Esophagus muscularis mucosa (tissue), 4 donors: ENCODE data around the gene LRP6. TPM values are rescaled to one million over a fixed set of nuclear protein-coding genes. Genes with fewer than 3 reads are reported as not detected.

ENCODE experiments used
- DNase-seq: peaks from one replicate; pipeline ENCODE4 v3.0.0-alpha.2; 2017; ENCODE audit errors: extremely low spot score
- H3K27ac ChIP-seq, 4 donors: fragments of 200-600 bp; sonication (generic); replicated peaks in 1 of 4; 1 replicate in 3 of 4; 2 replicates in 1 of 4; pipeline ENCODE4 v1.5.1; 2016 to 2019; ENCODE audit warnings: mild to moderate bottlenecking in 1 of 4
- H3K27me3 ChIP-seq, 4 donors: fragments of 200-600 bp; sonication (generic); one replicate each; pipeline versions ENCODE4 v1.5.1 to v1.6.0; 2016 to 2019
- H3K36me3 ChIP-seq, 4 donors: fragments of 200-600 bp; sonication (generic); one replicate each; pipeline ENCODE4 v1.5.1; 2016 to 2019
- H3K4me1 ChIP-seq, 4 donors: fragments of 200-600 bp; sonication (generic); one replicate each; pipeline ENCODE4 v1.5.1; 2016 to 2019
- H3K4me3 ChIP-seq, 4 donors: fragments of 200-600 bp; sonication (generic); 1 replicate in 2 of 4; 2 replicates in 2 of 4; pipeline ENCODE4 v1.5.1; 2016 to 2019; ENCODE audit warnings: mild to moderate bottlenecking in 4 of 4, moderate library complexity in 1 of 4
- H3K9me3 ChIP-seq, 4 donors: fragments of 200-600 bp; sonication (generic); 1 replicate in 3 of 4; 2 replicates in 1 of 4; pipeline ENCODE4 v1.5.1; 2016 to 2019
- CTCF ChIP-seq, 3 experiments: fragments of 200-600 bp in 2 of 3; fragments of 450-650 bp in 1 of 3; sonication (generic) in 2 of 3; IDR thresholded peaks; one replicate each; pipeline ENCODE4 v1.5.1; 2017 to 2019; ENCODE audit warnings: antibody characterized with exemption in 3 of 3, mild to moderate bottlenecking in 2 of 3, moderate library complexity in 1 of 3
- EP300 ChIP-seq: sonication (generic); formaldehyde crosslinking; IDR thresholded peaks from one replicate; pipeline ENCODE4 v1.6.1; 2017; ENCODE audit warnings: antibody characterized with exemption
- POLR2A ChIP-seq: fragments of 450-650 bp; IDR thresholded peaks from one replicate; pipeline ENCODE4 v1.6.1; 2017; ENCODE audit warnings: antibody characterized with exemption, moderate library complexity, mild to moderate bottlenecking, low read depth
- POLR2AphosphoS5 ChIP-seq, 2 donors: sonication (generic); formaldehyde crosslinking; IDR thresholded peaks; one replicate each; pipeline ENCODE4 v1.6.1; 2017; ENCODE audit warnings: antibody characterized with exemption in 2 of 2
- WGBS: methylation state at CpG from one replicate; pipeline ENCODE4 v1.1.5; 2018; 5-methylcytosine and 5-hydroxymethylcytosine counted together
- intact Hi-C: fragments of 100-400 bp; cut with DNase I; formaldehyde crosslinking; loops from one replicate; pipeline ENCODE4 v1.15.1; 2023
- total RNA-seq, 4 donors: library from RNA; depleted of rRNA; stranded (reverse); fragments of >200 nt; gene quantifications; one replicate each; pipeline versions ENCODE4 v1.1.0 to v1.2.1, GENCODE V29; 2016

Gene LRP6
- total RNA-seq, 4 donors from 2014 or later: 26.2 to 61.1 (median 34.8) TPM

DNA sequence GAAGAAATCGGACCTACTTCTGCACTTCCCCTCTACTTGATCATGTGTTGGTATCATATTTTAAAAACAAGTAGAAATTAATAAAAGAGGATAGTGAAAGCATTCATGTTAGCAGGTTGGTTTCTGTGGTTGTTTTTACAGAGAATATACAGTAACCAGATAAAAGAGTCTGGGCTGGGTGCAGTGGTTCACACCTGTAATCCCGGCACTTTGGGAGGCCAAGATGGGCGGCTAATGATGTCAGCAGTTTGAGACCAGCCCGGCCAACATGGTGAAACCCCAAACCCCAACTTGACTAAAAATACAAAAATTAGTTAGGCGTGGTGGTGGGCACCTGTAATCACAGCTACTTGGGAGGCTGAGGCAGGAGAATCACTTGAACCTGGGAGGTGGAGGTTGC, 55.9 kb downstream of the LRP6 start:
- TF ChIP-seq POLR2A (no peak), POLR2AphosphoS5 (IDR thresholded peaks at IDR 0.05) (no peak), EP300 (no peak), CTCF (IDR thresholded peaks at IDR 0.05) (no peak)
- no peak for DNase-seq
- H3K9me3 ChIP-seq: no peaks in the 10 kb centered on the region
- no peak overlapping the region for H3K4me3 ChIP-seq
- no peaks in the 10 kb centered on the region for H3K36me3 ChIP-seq
- H3K4me1 ChIP-seq: peaks cover 5 to 17% (median 12%) of the 10 kb centered on the region in 4 donors
- intact Hi-C loops: no loop called here
- 91% methylated on average over 5 of the region's 5 CpGs for WGBS
- no peak overlapping the region for H3K27ac ChIP-seq
- H3K27me3 ChIP-seq: no peaks in the 10 kb centered on the region

DNA sequence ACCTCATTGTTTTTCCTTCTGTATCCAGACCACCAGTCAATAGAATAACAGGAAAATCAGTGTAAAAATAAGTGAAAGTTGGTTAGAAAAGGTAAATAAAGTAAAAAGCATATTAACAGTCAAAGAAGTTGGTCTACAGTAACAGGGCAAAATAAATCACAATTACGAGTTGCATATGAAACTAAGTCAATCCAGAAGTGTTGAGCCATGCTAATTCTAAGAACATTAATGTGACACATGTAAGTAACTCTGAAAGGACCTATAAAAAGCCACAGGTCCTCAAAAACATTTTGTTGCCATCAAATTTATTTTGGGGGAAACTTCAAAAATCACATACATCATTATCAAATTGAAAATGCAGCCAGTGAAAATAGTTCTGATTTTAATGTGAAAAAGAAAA, 56.4 kb downstream of the LRP6 start:
- Histone ChIP-seq H3K4me3 (no peak overlapping the region), H3K36me3 (no peaks in the 10 kb centered on the region), H3K4me1 (peaks cover 5 to 15% (median 11%) of the 10 kb centered on the region in 4 donors), H3K27me3 (no peaks in the 10 kb centered on the region), H3K9me3 (no peaks in the 10 kb centered on the region), H3K27ac (no peak overlapping the region)
- no peak for TF ChIP-seq POLR2A
- TF ChIP-seq POLR2AphosphoS5 (IDR thresholded peaks at IDR 0.05): no peak
- no peak for TF ChIP-seq EP300
- no peak for TF ChIP-seq CTCF (IDR thresholded peaks at IDR 0.05)
- 92% methylated on average over 1 of the region's 1 CpG for WGBS
- intact Hi-C loops: no loop called here
- DNase-seq: no peak

GRCh38 chr12:12209675-12210074, 57.2 kb downstream of the LRP6 start:
- no peak for TF ChIP-seq POLR2A
- TF ChIP-seq POLR2AphosphoS5 (IDR thresholded peaks at IDR 0.05): no peak
- TF ChIP-seq EP300: no peak
- no peak for TF ChIP-seq CTCF (IDR thresholded peaks at IDR 0.05)
- Histone ChIP-seq H3K27ac (no peak overlapping the region), H3K4me3 (no peak overlapping the region), H3K27me3 (no peaks in the 10 kb centered on the region), H3K4me1 (peaks cover under 1 to 9% (median 7%) of the 10 kb centered on the region in 4 donors), H3K36me3 (no peaks in the 10 kb centered on the region), H3K9me3 (no peaks in the 10 kb centered on the region)
- DNase-seq: no peak
- 99% methylated on average over 3 of the region's 3 CpGs for WGBS
- intact Hi-C loops: no loop called here

GRCh38 chr12:12209043-12209442, 57.8 kb downstream of the LRP6 start:
- intact Hi-C loops: no loop called here
- no peak for TF ChIP-seq POLR2AphosphoS5 (IDR thresholded peaks at IDR 0.05)
- no peak for TF ChIP-seq CTCF (IDR thresholded peaks at IDR 0.05)
- TF ChIP-seq POLR2A: no peak
- TF ChIP-seq EP300: no peak
- H3K4me1 ChIP-seq: peaks cover 0 to 5% (median 1%) of the 10 kb centered on the region in 4 donors
- WGBS: 90% methylated on average over 3 of the region's 3 CpGs
- no peak overlapping the region for H3K27ac ChIP-seq
- H3K4me3 ChIP-seq: no peak overlapping the region
- H3K36me3 ChIP-seq: no peaks in the 10 kb centered on the region
- no peaks in the 10 kb centered on the region for H3K27me3 ChIP-seq
- no peak for DNase-seq
- no peaks in the 10 kb centered on the region for H3K9me3 ChIP-seq

DNA sequence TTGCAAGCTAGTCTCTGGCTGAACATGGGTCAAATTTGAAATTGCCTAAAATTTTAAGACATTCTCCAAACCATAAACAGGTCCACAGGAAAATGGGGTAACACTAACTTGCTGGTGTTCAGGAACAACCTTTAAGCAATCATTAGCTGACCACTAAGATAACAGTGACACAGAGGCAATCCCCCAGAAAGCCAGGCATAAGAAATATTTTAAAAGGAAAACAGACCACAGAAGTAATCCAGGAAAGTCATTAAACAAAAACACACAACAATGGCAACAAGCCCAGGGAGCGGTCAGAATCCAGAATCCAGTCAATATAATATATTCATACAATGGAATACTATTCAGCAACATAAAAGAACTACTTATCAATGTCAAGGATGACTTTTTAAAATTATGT, 59.1 kb downstream of the LRP6 start:
- no peak overlapping the region for H3K27ac ChIP-seq
- 83% methylated on average over 1 of the region's 1 CpG for whole genome bisulfite sequencing
- no peaks in the 10 kb centered on the region for H3K27me3 ChIP-seq
- H3K36me3 ChIP-seq: peaks cover 0 to under 1% (median 0%) of the 10 kb centered on the region in 4 donors
- H3K4me3 ChIP-seq: no peak overlapping the region
- H3K4me1 ChIP-seq: peaks cover 0 to 7% (median 3%) of the 10 kb centered on the region in 4 donors
- no peaks in the 10 kb centered on the region for H3K9me3 ChIP-seq
- TF ChIP-seq POLR2AphosphoS5 (IDR thresholded peaks at IDR 0.05) (no peak), POLR2A (no peak), EP300 (no peak), CTCF (IDR thresholded peaks at IDR 0.05) (no peak)
- no peak for DNase-seq
- intact Hi-C loops: no loop called here
